HepG2 (cell line): ENCODE measurements around the gene LANCL3. TPM values are rescaled to one million over a fixed set of nuclear protein-coding genes. Genes with fewer than 3 reads are reported as not detected.

Experiments used
- ATAC-seq: fragments of 200-7000 bp; cut with Tn5 transposase; 3 replicates; pipeline ENCODE4 v1.9.1; 2020; ENCODE audit warnings: mild to moderate bottlenecking, moderate library complexity
- BruUV-seq: library from RNA; stranded (reverse); fragments of 400-500 nt; replicated peaks from 2 replicates; lab custom pipeline; 2021; lab: Mats Ljungman, UMichigan
- CTCF ChIA-PET: fragments of 300-600 bp; formaldehyde crosslinking; extraction: SDS; loops from one replicate; lab custom pipeline; 2021; ENCODE audit warnings: low total read pairs, inconsistent platforms, low intra/inter-chr PET ratio; lab: Yijun Ruan, JAX
- POLR2A ChIA-PET: fragments of 350-600 bp; sonication (Branson Sonifier 250); formaldehyde crosslinking; loops from one replicate; lab custom pipeline; 2020; ENCODE audit warnings: antibody characterized with exemption, inconsistent platforms; lab: Yijun Ruan, JAX
- DNase-seq: peaks from one replicate; pipeline ENCODE4 v3.0.0-alpha.2; 2015; ENCODE audit warnings: low spot score
- FAIRE-seq: peaks from 3 replicates; lab custom pipeline; 2011; peaks lifted over from hg19 to GRCh38; lab: Jason Lieb, UNC
- H2AFZ ChIP-seq: one replicate; pipeline ENCODE4 v1.6.1; 2011; ENCODE audit warnings: low read length, inconsistent platforms
- H3K27ac ChIP-seq: fragments of 300-600 bp; 3 replicates; pipeline ENCODE4 v1.8.0; 2011; ENCODE audit warnings: mixed run types, mild to moderate bottlenecking, mixed read lengths, low read length, inconsistent platforms; ENCODE audit not compliant: insufficient read depth; ENCODE audit errors: extremely low read length
- H3K27me3 ChIP-seq, 2 experiments: fragments of 200-600 bp in 1 of 2; 2 replicates in 1 of 2; 3 replicates in 1 of 2; pipeline versions ENCODE4 v1.6.0 to v1.8.0; 2011; ENCODE audit warnings: low read length in 2 of 2, mild to moderate bottlenecking in 2 of 2, moderate library complexity in 2 of 2, inconsistent platforms in 1 of 2; ENCODE audit not compliant: insufficient read depth in 2 of 2, control insufficient read depth in 1 of 2
- H3K36me3 ChIP-seq, 2 experiments: fragments of 200-600 bp in 1 of 2; replicated peaks in 1 of 2; 2 replicates in 1 of 2; 3 replicates in 1 of 2; pipeline versions ENCODE4 v1.5.1 to v1.8.0; 2011; ENCODE audit warnings: low read length in 2 of 2, inconsistent platforms in 1 of 2; ENCODE audit not compliant: insufficient read depth in 2 of 2, control insufficient read depth in 1 of 2
- H3K4me1 ChIP-seq: 2 replicates; pipeline ENCODE4 v1.5.1; 2012; ENCODE audit warnings: low read length, inconsistent platforms; ENCODE audit not compliant: insufficient read depth
- H3K4me2 ChIP-seq: 2 replicates; pipeline ENCODE4 v1.6.0; 2011; ENCODE audit warnings: low read depth, low read length, inconsistent platforms
- H3K4me3 ChIP-seq, 3 experiments: fragments of 200-600 bp in 1 of 3; sonication (generic), shearing (Covaris generic) in 1 of 3; replicated peaks in 1 of 3; 2 replicates each; pipeline ENCODE4 v1.5.1; 2011 to 2016; ENCODE audit warnings: low read length in 3 of 3, inconsistent platforms in 2 of 3, low read depth in 2 of 3, mild to moderate bottlenecking in 2 of 3, control low read depth in 1 of 3, mixed read lengths in 1 of 3; ENCODE audit not compliant: insufficient read depth in 1 of 3
- H3K79me2 ChIP-seq: one replicate; pipeline ENCODE4 v1.6.1; 2011; ENCODE audit warnings: low read length, inconsistent platforms; ENCODE audit not compliant: insufficient read depth
- H3K9ac ChIP-seq: 2 replicates; pipeline ENCODE4 v1.6.0; 2011; ENCODE audit warnings: mild to moderate bottlenecking, low read depth, low read length, inconsistent platforms; ENCODE audit not compliant: insufficient read depth
- H3K9me3 ChIP-seq: 2 replicates; pipeline ENCODE4 v1.5.1; 2012; ENCODE audit warnings: mild to moderate bottlenecking, low read length
- H4K20me1 ChIP-seq: 2 replicates; pipeline ENCODE4 v1.6.0; 2011; ENCODE audit warnings: inconsistent platforms, mild to moderate bottlenecking, low read length, moderate library complexity; ENCODE audit not compliant: insufficient read depth
- FIP1L1 ChIP-seq: fragments of 200-400 bp; formaldehyde crosslinking; IDR thresholded peaks from 2 replicates; pipeline ENCODE4 v1.6.1; 2018; ENCODE audit warnings: low read depth, mild to moderate bottlenecking, low read length, moderate library complexity, borderline replicate concordance; ENCODE audit not compliant: insufficient read depth
- IRX3 ChIP-seq: sonication (generic); formaldehyde crosslinking; IDR thresholded peaks from 2 replicates; pipeline ENCODE4 v1.8.1; 2023; ENCODE audit warnings: mild to moderate bottlenecking, low read depth, missing genetic modification reagents, borderline replicate concordance
- JUNB ChIP-seq: sonication (generic); formaldehyde crosslinking; IDR thresholded peaks from 2 replicates; pipeline ENCODE4 v1.8.0; 2022; ENCODE audit warnings: missing genetic modification reagents, mild to moderate bottlenecking, borderline replicate concordance
- KLF13 ChIP-seq: sonication (generic); formaldehyde crosslinking; IDR thresholded peaks from 2 replicates; pipeline ENCODE4 v1.4.0; 2020; ENCODE audit warnings: mild to moderate bottlenecking, missing genetic modification reagents
- PHF5A ChIP-seq: IDR thresholded peaks from one replicate; pipeline ENCODE4 v1.6.1; 2018; ENCODE audit warnings: low read depth, missing genetic modification reagents; ENCODE audit not compliant: unreplicated experiment
- PRMT3 ChIP-seq: sonication (generic); formaldehyde crosslinking; IDR thresholded peaks from 2 replicates; pipeline ENCODE4 v1.8.1; 2022; ENCODE audit warnings: low read depth, mild to moderate bottlenecking, moderate library complexity, missing genetic modification reagents, borderline replicate concordance
- REPIN1 ChIP-seq: sonication (generic); formaldehyde crosslinking; IDR thresholded peaks from 2 replicates; pipeline ENCODE4 v1.8.0; 2022; ENCODE audit warnings: missing genetic modification reagents, low read depth, mild to moderate bottlenecking, borderline replicate concordance
- SNAPC5 ChIP-seq: sonication (generic); formaldehyde crosslinking; IDR thresholded peaks from 2 replicates; pipeline ENCODE4 v1.8.1; 2023; ENCODE audit warnings: mild to moderate bottlenecking, missing genetic modification reagents, borderline replicate concordance
- SOX13 ChIP-seq, 3 experiments: fragments of 450-650 bp in 1 of 3; sonication (generic) in 1 of 3; formaldehyde crosslinking in 1 of 3; IDR thresholded peaks in 2 of 3; conservative IDR thresholded peaks in 1 of 3; 2 replicates each; pipeline versions ENCODE4 v1.5.0 to v1.6.1; 2016 to 2020; ENCODE audit warnings: antibody characterized with exemption in 1 of 3, mild to moderate bottlenecking in 1 of 3, missing compliant biosample characterization in 1 of 3, missing genetic modification reagents in 1 of 3, moderate library complexity in 1 of 3
- XBP1 ChIP-seq: sonication (generic); formaldehyde crosslinking; IDR thresholded peaks from 2 replicates; pipeline ENCODE4 v1.5.0; 2020; ENCODE audit warnings: missing genetic modification reagents
- XRCC5 ChIP-seq: fragments of 200-400 bp; formaldehyde crosslinking; optimal IDR thresholded peaks from 2 replicates; pipeline ENCODE3; 2017; ENCODE audit warnings: mild to moderate bottlenecking, low read length
- ZBTB34 ChIP-seq: sonication (generic); formaldehyde crosslinking; IDR thresholded peaks from 2 replicates; pipeline ENCODE4 v1.8.0; 2022; ENCODE audit warnings: mild to moderate bottlenecking, missing genetic modification reagents
- ZNF550 ChIP-seq: sonication (generic); formaldehyde crosslinking; IDR thresholded peaks from 2 replicates; pipeline ENCODE4 v1.4.0; 2020; ENCODE audit warnings: mild to moderate bottlenecking, missing genetic modification reagents, borderline replicate concordance
- ZNF615 ChIP-seq: sonication (generic); formaldehyde crosslinking; IDR thresholded peaks from 2 replicates; pipeline ENCODE4 v1.5.0; 2020; ENCODE audit warnings: mild to moderate bottlenecking, missing genetic modification reagents, borderline replicate concordance
- ZNF775 ChIP-seq: sonication (generic); formaldehyde crosslinking; IDR thresholded peaks from 2 replicates; pipeline ENCODE4 v1.4.0; 2020; ENCODE audit warnings: missing genetic modification reagents, mild to moderate bottlenecking, moderate library complexity, borderline replicate concordance
- in situ Hi-C: cut with HindIII; loops from 2 replicates; pipeline ENCODE4 v1.10.0; 2017; ENCODE audit warnings: low pct_unique_long_range_greater_than_20kb; ENCODE audit not compliant: extremely low pct_ligation_motif_present
- intact Hi-C: fragments of 100-400 bp; cut with micrococcal nuclease; formaldehyde crosslinking; loops from one replicate; pipeline ENCODE4 v1.10.0; 2022; ENCODE audit not compliant: unreplicated experiment
- polyA plus RNA-seq, 8 experiments: library from polyadenylated mRNA; depleted of rRNA in 3 of 8; stranded (reverse) in 7 of 8; unstranded in 1 of 8; fragments of >200 nt; fragmentation: Illumina TruSeq in 4 of 8; extraction: Trizol in 4 of 8; gene quantifications; 2 replicates each; pipeline versions ENCODE4 v1.2.1 to v1.2.3, GENCODE V29; 2011 to 2016; ENCODE audit warnings: low read depth in 4 of 8, missing spikeins in 1 of 8, mixed read lengths in 1 of 8; ENCODE audit not compliant: insufficient read depth in 1 of 8
- total RNA-seq, 5 experiments: library from RNA; depleted of rRNA; stranded (reverse); fragments of >200 nt; fragmentation: Illumina TruSeq; extraction: Trizol; gene quantifications; 2 replicates each; pipeline ENCODE4 v1.2.3, GENCODE V29; 2016; ENCODE audit warnings: low read depth in 1 of 5
- TF ChIP-seq, protein P1 (sequence below): sonication (generic); formaldehyde crosslinking; IDR thresholded peaks from 2 replicates; pipeline ENCODE4 v1.5.0; 2020; ENCODE audit warnings: mild to moderate bottlenecking, missing genetic modification reagents, borderline replicate concordance

Gene LANCL3
- total and polyA plus RNA-seq, 2 of the 13 experiments (the other 11 are each of a cell fraction or from before 2014, with no cell fraction given) = not detected

GRCh38 chrX:37662181-37662580 is 90.7 kb downstream of the LANCL3 start (continued):
- TF ChIP-seq JUNB (CRISPR knock-in tag) (no peak), ZNF550 (CRISPR knock-in tag) (no peak), PHF5A (no peak), PRMT3 (no peak), ZNF615 (no peak), SOX13 (IDR thresholded peaks at IDR 0.05) (no peak), SOX13 (CRISPR knock-in tag; conservative IDR thresholded peaks at IDR 0.05 in 1 of 2, IDR thresholded peaks at IDR 0.05 in 1 of 2) (no peak)
- TF ChIP-seq, protein P1, sequence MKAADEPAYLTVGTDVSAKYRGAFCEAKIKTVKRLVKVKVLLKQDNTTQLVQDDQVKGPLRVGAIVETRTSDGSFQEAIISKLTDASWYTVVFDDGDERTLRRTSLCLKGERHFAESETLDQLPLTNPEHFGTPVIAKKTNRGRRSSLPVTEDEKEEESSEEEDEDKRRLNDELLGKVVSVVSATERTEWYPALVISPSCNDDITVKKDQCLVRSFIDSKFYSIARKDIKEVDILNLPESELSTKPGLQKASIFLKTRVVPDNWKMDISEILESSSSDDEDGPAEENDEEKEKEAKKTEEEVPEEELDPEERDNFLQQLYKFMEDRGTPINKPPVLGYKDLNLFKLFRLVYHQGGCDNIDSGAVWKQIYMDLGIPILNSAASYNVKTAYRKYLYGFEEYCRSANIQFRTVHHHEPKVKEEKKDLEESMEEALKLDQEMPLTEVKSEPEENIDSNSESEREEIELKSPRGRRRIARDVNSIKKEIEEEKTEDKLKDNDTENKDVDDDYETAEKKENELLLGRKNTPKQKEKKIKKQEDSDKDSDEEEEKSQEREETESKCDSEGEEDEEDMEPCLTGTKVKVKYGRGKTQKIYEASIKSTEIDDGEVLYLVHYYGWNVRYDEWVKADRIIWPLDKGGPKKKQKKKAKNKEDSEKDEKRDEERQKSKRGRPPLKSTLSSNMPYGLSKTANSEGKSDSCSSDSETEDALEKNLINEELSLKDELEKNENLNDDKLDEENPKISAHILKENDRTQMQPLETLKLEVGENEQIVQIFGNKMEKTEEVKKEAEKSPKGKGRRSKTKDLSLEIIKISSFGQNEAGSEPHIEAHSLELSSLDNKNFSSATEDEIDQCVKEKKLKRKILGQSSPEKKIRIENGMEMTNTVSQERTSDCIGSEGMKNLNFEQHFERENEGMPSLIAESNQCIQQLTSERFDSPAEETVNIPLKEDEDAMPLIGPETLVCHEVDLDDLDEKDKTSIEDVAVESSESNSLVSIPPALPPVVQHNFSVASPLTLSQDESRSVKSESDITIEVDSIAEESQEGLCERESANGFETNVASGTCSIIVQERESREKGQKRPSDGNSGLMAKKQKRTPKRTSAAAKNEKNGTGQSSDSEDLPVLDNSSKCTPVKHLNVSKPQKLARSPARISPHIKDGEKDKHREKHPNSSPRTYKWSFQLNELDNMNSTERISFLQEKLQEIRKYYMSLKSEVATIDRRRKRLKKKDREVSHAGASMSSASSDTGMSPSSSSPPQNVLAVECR (CRISPR knock-in tag) = no peak

GRCh38 chrX:37666516-37666915 is 95.1 kb downstream of the LANCL3 start:
- H2AFZ ChIP-seq = no peak overlapping the region
- no peak overlapping the region for H3K27ac ChIP-seq
- POLR2A ChIA-PET = no interaction called here
- H4K20me1 ChIP-seq = no peaks in the 10 kb centered on the region
- H3K9ac ChIP-seq = no peak overlapping the region
- H3K36me3 ChIP-seq = no peaks in the 10 kb centered on the region
- no peaks in the 10 kb centered on the region for H3K79me2 ChIP-seq
- DNase-seq = no peak
- no TSS peak for BruUV-seq
- no peaks in the 10 kb centered on the region for H3K27me3 ChIP-seq
- FAIRE-seq = no peak
- intact Hi-C loops = no loop called here
- ATAC-seq = no peak
- H3K9me3 ChIP-seq = no peaks in the 10 kb centered on the region
- CTCF ChIA-PET = no interaction called here
- no peak overlapping the region for H3K4me2 ChIP-seq
- no peak for TF ChIP-seq FIP1L1
- no peak for TF ChIP-seq ZNF775 (CRISPR knock-in tag)
- TF ChIP-seq REPIN1 = no peak
- no peak for TF ChIP-seq IRX3 (CRISPR knock-in tag)
- TF ChIP-seq ZBTB34 (CRISPR knock-in tag) = no peak
- no peak for TF ChIP-seq XBP1 (CRISPR knock-in tag)
- TF ChIP-seq KLF13 (CRISPR knock-in tag) = no peak
- no peak for TF ChIP-seq XRCC5
- no peak for TF ChIP-seq SNAPC5
- TF ChIP-seq, all 625 proteins: peak for 0
- in situ Hi-C loops = no loop called here
- Histone ChIP-seq H3K4me3 (no peak overlapping the region), H3K4me1 (no peaks in the 10 kb centered on the region)
